COLO668 (cell line): ENCODE data around the gene ZIC1.

Experiments used
- DNase-seq: peaks from one replicate; lab custom pipeline; 2025; ENCODE audit not compliant: unreplicated experiment; lab: John Stamatoyannopoulos, UW

Gene ZIC1

GRCh38 chr3:147422196-147422595 is 13.0 kb downstream of the ZIC1 start:
- no peak for DNase-seq

GRCh38 chr3:147422601-147423536 is 13.7 kb downstream of the ZIC1 start:
- DNase-seq = no peak

- DNase-seq = no peak
Observed at GRCh38 chr3:147423537-147423797, 14.3 kb downstream of the ZIC1 start.

- DNase-seq = no peak
Observed at GRCh38 chr3:147423798-147424580, 14.8 kb downstream of the ZIC1 start.

GRCh38 chr3:147424581-147425387 is 15.6 kb downstream of the ZIC1 start:
- DNase-seq = no peak

- DNase-seq = no peak
Observed at GRCh38 chr3:147425388-147425850, 16.3 kb downstream of the ZIC1 start.

GRCh38 chr3:147426931-147427330 is 17.8 kb downstream of the ZIC1 start:
- DNase-seq = no peak

- no peak for DNase-seq
Observed at GRCh38 chr3:147427746-147428145, 18.6 kb downstream of the ZIC1 start.

- DNase-seq = no peak
Observed at GRCh38 chr3:147428326-147428725, 19.2 kb downstream of the ZIC1 start.

GRCh38 chr3:147428754-147429153 is 19.6 kb downstream of the ZIC1 start:
- no peak for DNase-seq

GRCh38 chr3:147431751-147432150 is 22.6 kb downstream of the ZIC1 start:
- DNase-seq = no peak

GRCh38 chr3:147447224-147447623 is 38.1 kb downstream of the ZIC1 start:
- DNase-seq = no peak

- no peak for DNase-seq
Observed at GRCh38 chr3:147449669-147450068, 40.5 kb downstream of the ZIC1 start.

- no peak for DNase-seq
Observed at GRCh38 chr3:147458995-147459704, 50.0 kb downstream of the ZIC1 start.

GRCh38 chr3:147462856-147463255 is 53.7 kb downstream of the ZIC1 start:
- DNase-seq = no peak
